ENCODE measurements around the gene B3GALT5. TPM values are rescaled to one million over a fixed set of nuclear protein-coding genes. Genes with fewer than 3 reads are reported as not detected.

The B3GALT5 gene
- total RNA-seq, 2 donors from 2014 or later: 0.64 to 1.2 TPM

DNA sequence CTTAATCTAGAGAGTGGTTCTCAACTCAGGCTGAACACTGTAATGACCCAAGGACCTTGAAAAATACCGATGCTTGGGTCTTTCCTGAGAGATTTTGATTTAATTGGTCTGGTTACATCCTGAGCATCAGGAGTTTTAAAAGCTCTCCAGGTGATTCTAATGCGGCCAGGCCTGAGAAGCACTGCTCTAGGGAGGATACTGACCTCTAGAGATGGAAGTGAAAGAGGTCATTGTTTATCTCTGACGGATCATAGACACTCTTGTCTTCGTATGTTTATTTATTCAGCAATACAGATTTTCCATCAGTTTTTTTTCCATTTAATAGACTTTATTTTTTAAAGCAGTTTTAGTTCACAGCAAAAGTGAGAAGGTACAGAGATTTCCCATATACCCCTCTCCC, 77.7 kb downstream of the B3GALT5 start:
- 80% methylated on average over 4 of the region's 4 CpGs for WGBS
- Histone ChIP-seq H3K27me3 (replicated peaks; ENCODE audit: insufficient read depth) (no peaks in the 10 kb centered on the region), H3K4me3 (no peak overlapping the region), H3K9me3 (no peaks in the 10 kb centered on the region), H3K36me3 (no peaks in the 10 kb centered on the region), H3K27ac (no peak overlapping the region), H3K4me1 (replicated peaks) (no peaks in the 10 kb centered on the region)
- intact Hi-C loops (cut with DNase I): no loop called here
- TF ChIP-seq POLR2A (IDR thresholded peaks at IDR 0.05) (no peak), POLR2AphosphoS5 (IDR thresholded peaks at IDR 0.05) (no peak)
- TF ChIP-seq, protein P1, sequence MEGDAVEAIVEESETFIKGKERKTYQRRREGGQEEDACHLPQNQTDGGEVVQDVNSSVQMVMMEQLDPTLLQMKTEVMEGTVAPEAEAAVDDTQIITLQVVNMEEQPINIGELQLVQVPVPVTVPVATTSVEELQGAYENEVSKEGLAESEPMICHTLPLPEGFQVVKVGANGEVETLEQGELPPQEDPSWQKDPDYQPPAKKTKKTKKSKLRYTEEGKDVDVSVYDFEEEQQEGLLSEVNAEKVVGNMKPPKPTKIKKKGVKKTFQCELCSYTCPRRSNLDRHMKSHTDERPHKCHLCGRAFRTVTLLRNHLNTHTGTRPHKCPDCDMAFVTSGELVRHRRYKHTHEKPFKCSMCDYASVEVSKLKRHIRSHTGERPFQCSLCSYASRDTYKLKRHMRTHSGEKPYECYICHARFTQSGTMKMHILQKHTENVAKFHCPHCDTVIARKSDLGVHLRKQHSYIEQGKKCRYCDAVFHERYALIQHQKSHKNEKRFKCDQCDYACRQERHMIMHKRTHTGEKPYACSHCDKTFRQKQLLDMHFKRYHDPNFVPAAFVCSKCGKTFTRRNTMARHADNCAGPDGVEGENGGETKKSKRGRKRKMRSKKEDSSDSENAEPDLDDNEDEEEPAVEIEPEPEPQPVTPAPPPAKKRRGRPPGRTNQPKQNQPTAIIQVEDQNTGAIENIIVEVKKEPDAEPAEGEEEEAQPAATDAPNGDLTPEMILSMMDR (IDR thresholded peaks at IDR 0.05): no peak
- DNase-seq (ENCODE audit: low spot score): no peak

DNA sequence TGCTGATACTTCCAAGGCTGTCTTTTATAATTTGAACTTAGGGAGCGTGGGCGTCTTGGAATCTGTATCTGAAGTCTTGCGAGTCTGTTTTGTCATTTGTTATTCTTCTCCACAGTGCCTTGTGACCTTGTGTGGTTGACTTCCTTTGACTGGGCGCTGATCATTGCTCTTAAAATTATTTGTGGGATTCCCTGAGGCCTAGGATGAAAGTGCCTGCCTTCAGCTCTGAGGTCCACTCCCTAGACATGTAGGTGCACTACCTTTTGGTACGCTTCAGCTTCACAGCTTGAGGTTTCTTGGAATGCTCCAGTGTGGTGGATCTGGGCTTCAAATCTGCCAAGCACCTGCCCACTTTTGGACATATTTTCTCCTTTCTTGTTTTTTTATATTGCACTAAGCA, 82.0 kb downstream of the B3GALT5 start:
- Histone ChIP-seq H3K27me3 (replicated peaks; ENCODE audit: insufficient read depth) (no peaks in the 10 kb centered on the region), H3K4me3 (no peak overlapping the region), H3K27ac (no peak overlapping the region), H3K9me3 (no peaks in the 10 kb centered on the region), H3K36me3 (no peaks in the 10 kb centered on the region), H3K4me1 (replicated peaks) (no peaks in the 10 kb centered on the region)
- intact Hi-C loops (cut with DNase I): no loop called here
- DNase-seq (ENCODE audit: low spot score): no peak
- TF ChIP-seq, protein P1 (IDR thresholded peaks at IDR 0.05): no peak
- no peak for TF ChIP-seq POLR2AphosphoS5 (IDR thresholded peaks at IDR 0.05)
- no peak for TF ChIP-seq POLR2A (IDR thresholded peaks at IDR 0.05)
- 77% methylated on average over 5 of the region's 5 CpGs for WGBS

DNA sequence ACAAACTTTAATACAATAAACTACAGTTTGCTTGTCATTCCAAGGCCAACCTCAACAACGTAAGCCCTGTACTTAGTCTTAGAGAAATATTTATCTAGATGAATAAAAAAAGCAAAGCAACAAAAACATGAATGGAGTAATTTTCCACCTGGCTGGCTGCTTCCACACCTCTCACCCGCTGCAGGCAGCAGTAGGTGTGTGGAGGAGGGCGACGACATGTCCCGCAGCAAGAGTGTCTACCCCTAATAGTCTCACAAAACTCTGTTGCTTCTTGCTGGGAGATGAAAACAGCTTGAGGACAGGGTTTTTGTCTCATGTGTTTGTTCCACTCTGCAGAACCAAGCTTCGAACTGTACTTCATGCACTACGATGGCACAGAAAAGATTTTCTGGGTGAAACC, 83.5 kb downstream of the B3GALT5 start:
- no peaks in the 10 kb centered on the region for H3K36me3 ChIP-seq
- H3K4me3 ChIP-seq: no peak overlapping the region
- TF ChIP-seq POLR2A (IDR thresholded peaks at IDR 0.05) (no peak), POLR2AphosphoS5 (IDR thresholded peaks at IDR 0.05) (no peak)
- TF ChIP-seq, protein P1 (IDR thresholded peaks at IDR 0.05): no peak
- intact Hi-C loops (cut with DNase I): no loop called here
- H3K4me1 ChIP-seq (replicated peaks): no peaks in the 10 kb centered on the region
- DNase-seq (ENCODE audit: low spot score): no peak
- no peaks in the 10 kb centered on the region for H3K27me3 ChIP-seq (replicated peaks; ENCODE audit: insufficient read depth)
- no peak overlapping the region for H3K27ac ChIP-seq
- no peaks in the 10 kb centered on the region for H3K9me3 ChIP-seq
- WGBS: 90% methylated on average over 7 of the region's 7 CpGs

- Histone ChIP-seq H3K4me3 (no peak overlapping the region), H3K27ac (no peak overlapping the region), H3K4me1 (replicated peaks) (no peaks in the 10 kb centered on the region), H3K9me3 (no peaks in the 10 kb centered on the region), H3K27me3 (replicated peaks; ENCODE audit: insufficient read depth) (no peaks in the 10 kb centered on the region), H3K36me3 (no peaks in the 10 kb centered on the region)
- 60% methylated on average over 4 of the region's 4 CpGs for WGBS
- TF ChIP-seq POLR2AphosphoS5 (IDR thresholded peaks at IDR 0.05) (no peak), POLR2A (IDR thresholded peaks at IDR 0.05) (no peak)
- TF ChIP-seq, protein P1 (IDR thresholded peaks at IDR 0.05): no peak
- DNase-seq (ENCODE audit: low spot score): no peak
- intact Hi-C loops (cut with DNase I): no loop called here
These were observed 83.9 kb downstream of the B3GALT5 start for GRCh38 chr21:39696618-39697017.

- H3K4me1 ChIP-seq (replicated peaks): no peaks in the 10 kb centered on the region
- H3K9me3 ChIP-seq: no peaks in the 10 kb centered on the region
- TF ChIP-seq, protein P1 (IDR thresholded peaks at IDR 0.05): no peak
- TF ChIP-seq POLR2A (IDR thresholded peaks at IDR 0.05) (no peak), POLR2AphosphoS5 (IDR thresholded peaks at IDR 0.05) (no peak)
- H3K4me3 ChIP-seq: no peak overlapping the region
- no peaks in the 10 kb centered on the region for H3K36me3 ChIP-seq
- H3K27ac ChIP-seq: no peak overlapping the region
- no peak for DNase-seq (ENCODE audit: low spot score)
- no peaks in the 10 kb centered on the region for H3K27me3 ChIP-seq (replicated peaks; ENCODE audit: insufficient read depth)
- WGBS: 91% methylated on average over 2 of the region's 2 CpGs
- intact Hi-C loops (cut with DNase I): no loop called here
These were observed 87.6 kb downstream of the B3GALT5 start for GRCh38 chr21:39700318-39700717.

Measured in prostate gland (tissue), 2 donors.